Fibroblast of the aortic adventitia (primary cell): Measurements from ENCODE around the gene NR1I3. TPM values are rescaled to one million over a fixed set of nuclear protein-coding genes. Genes with fewer than 3 reads are reported as not detected.

Experiments used
- DNase-seq: peaks from one replicate; pipeline ENCODE4 v3.0.0-alpha.2; 2010; ENCODE audit warnings: low read depth
- H3K4me3 ChIP-seq: 2 replicates; pipeline ENCODE4 v1.5.1; 2011; ENCODE audit warnings: low read depth, mild to moderate bottlenecking, control low read depth, low read length, moderate library complexity
- CTCF ChIP-seq: IDR thresholded peaks from 2 replicates; pipeline ENCODE4 v1.5.1; 2011; ENCODE audit warnings: mild to moderate bottlenecking, low read length, control low read depth, inconsistent platforms; ENCODE audit not compliant: insufficient read depth
- total RNA-seq: library from RNA; depleted of rRNA; stranded (reverse); fragments of >200 nt; gene quantifications from 2 replicates; pipeline ENCODE4 v1.2.3, GENCODE V29; 2012; ENCODE audit warnings: low replicate concordance

Gene NR1I3
- total RNA-seq, 1 donor: not detected

DNA sequence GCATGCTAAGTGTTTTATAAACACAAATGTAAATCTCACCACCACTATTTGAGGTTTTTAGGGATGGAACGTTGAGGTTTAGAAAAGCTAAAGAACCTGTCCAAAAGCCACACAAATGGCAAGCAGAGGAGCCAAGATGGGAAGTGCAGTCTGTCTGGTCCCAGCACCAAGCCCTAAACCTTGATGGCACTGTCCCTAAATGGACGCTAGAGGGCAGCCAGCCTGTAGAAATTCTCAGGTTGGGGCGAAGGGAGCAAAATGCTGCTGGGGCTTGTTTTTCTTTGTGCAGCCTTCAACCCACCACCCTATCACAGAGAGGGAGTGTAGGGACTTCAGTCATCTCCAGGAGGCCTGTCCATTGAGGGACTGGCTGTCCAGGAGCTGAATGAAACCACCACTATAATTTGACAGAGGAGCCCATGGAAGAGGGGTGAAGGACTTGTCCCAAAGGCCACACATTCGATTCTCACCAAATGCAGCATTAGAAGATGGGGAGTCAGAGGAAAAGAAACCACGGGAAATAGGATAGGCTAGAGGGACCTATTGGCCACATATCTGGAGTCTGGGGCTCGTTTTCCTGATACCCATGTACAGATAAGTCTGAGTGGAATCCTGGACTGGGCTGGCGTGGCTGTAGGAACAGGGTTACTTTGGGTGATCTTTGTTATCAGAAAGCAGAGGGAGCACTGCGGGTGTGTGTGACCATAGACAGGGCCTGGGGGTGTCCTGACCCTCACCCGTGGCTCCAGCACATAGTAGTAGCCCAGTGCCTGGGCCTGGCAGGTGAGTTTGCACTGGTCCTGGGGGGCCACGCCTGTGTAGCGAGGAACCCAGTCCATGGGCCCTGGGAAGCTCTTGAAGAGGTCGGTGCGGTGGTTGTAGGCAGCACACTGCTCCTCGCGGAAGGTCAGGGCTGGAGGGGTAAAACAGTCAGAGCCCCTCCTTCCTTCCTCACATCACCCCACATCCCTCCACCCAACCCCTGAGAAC is 45.2 kb downstream of the NR1I3 start:
- no peak overlapping the region for H3K4me3 ChIP-seq
- DNase-seq: peak; percentile 78
- TF ChIP-seq CTCF: peak; percentile 97

DNA sequence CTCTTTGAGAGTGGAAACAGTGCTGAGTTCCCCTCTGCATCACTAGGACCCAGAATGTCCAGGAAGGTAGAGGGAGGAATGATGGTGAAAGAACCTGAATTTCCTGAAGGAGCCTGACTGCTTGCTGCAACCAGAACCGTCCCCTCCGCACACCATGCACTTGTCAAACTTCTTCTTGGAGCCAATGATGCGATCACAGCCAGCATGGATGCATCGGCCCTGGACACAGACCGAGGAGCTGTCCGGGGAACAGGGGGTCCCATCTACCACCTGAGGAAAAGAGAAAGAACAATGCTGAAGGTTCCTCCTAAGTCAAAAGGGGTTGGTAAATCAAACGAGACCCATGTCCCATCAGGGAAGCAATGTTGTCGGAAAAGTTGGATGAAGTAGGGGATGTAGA is 46.0 kb downstream of the NR1I3 start:
- DNase-seq: no peak
- no peak overlapping the region for H3K4me3 ChIP-seq
- TF ChIP-seq CTCF: no peak

DNA sequence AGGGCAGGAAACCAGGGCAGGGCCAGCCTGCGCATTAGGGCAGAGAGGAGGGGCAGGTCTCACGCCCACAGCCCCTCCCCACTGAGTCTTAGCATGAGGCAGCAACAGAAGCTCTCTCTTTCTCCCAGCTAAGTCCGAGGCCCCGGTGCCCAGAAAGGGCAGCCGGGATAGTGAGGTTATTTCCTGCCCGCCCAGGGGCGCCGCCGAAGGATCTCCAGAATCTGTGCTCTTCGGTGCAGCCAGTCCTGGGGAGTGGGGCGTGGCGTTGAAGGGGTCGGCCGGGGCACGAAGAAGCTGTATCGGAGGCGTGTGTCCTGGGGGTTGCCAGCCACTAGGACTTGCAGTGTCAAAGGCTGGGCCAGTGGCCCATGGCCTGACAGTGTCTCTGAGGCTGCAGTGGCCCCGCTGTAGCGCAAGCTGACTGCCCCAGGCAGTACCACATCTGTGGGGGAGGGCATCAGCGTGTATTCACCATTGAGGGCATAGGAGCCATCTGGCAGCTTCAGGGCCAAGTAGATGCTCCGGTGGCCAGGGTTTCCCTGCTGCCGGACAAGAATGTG is 47.0 kb downstream of the NR1I3 start:
- no peak for DNase-seq
- TF ChIP-seq CTCF: no peak
- no peak overlapping the region for H3K4me3 ChIP-seq

DNA sequence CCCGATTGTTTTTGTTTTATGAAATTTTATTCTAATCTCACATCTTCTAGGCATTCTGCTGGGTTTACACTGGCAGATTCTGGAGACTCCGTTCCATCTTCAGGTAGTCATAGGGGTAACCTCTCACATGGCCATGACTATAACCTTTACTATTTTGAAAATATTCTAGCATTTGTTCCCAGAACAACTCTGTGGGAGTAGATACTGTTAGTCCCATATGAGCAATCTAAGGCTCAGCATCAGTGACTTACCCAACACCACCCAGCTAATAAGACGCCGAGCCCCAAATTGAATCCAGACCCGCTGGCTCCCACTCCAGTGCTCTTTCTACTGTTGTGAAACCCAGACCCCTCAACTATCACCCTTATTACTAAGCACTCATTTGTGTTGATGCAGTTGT is 49.0 kb downstream of the NR1I3 start:
- no peak overlapping the region for H3K4me3 ChIP-seq
- peak; percentile 35 for DNase-seq
- TF ChIP-seq CTCF: no peak

GRCh38 chr1:161188381-161188780 is 49.6 kb downstream of the NR1I3 start:
- H3K4me3 ChIP-seq: no peak overlapping the region
- TF ChIP-seq CTCF: no peak
- no peak for DNase-seq

GRCh38 chr1:161187311-161187710 is 50.7 kb downstream of the NR1I3 start:
- H3K4me3 ChIP-seq: no peak overlapping the region
- DNase-seq: no peak
- no peak for TF ChIP-seq CTCF
